Activated CD8-positive, alpha-beta memory T cell treated with anti-CD3 and anti-CD28 coated beads, Interleukin-2, amount 50 U/mL, for 4 hours (primary cell): ENCODE results near the gene FFAR1.
"Not testable (repeated sequence)": the region's sequence is repeated elsewhere in the genome, so short reads cannot be mapped to it uniquely, and the experiment has no call there.

Source experiments
- DNase-seq: peaks from one replicate; pipeline ENCODE4 v3.0.0-alpha.2; 2020

FFAR1 gene

DNA sequence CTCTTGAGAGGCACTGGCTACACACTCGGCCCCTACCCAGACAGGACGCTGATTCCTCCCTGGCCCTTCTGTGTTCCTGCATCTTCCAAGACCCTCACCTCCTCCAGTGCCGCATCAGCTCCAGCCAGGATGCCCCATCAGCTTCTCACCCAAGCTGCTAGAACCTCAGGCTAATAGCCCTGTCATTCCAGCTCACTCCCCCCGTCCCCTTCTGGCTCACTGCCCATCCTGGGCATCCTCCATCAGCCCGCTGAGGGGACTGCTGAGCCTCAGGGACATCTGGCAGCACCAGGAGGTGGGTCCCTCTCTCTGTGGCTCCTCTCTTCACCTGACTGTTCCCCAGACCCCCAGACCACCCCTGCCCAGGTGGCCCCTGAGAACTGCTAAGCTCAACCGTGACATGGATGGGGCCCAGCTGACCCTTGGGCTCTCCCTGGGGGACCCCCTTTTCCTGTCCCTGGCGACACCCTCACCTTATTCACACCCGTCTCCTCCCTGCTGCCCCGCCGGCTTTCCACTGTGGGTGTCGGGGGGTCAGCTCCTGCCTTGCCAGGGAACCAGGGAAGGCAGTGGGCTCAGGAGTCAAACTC lies 15.4 kb downstream of the FFAR1 start:
- no peak for DNase-seq

DNA sequence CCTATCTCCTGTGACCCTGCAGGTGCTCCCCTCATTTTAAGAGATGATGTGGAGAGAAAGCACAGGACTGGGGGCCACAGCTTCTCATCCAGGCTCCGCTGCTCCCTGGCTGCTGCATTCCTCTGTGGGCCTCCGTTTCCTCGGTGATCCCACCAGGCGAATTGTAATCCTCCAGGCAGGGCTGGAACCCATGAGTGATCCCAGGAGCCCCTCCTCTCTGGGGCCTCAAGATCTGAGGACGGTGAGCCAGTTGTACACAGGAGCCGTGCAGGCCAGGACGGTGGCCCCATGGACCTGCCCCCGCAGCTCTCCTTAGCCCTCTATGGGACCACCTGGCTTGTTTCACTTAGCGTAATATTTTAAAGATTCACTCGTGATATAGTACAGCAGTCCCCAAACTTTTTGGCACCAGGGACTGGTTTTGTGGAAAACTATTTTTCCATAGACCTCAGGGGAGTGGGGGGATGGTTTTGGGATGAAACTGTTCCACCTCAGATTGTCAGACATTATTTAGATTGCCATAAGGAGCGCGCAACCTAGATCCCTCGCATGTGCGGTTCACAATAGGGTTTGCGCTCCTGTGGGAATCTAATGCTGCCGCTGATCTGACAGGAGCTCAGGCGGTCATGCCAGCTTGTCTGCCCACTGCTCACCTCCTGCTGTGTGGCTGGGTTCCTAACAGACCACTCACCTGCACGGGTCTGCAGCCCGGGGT lies 16.2 kb downstream of the FFAR1 start:
- no peak for DNase-seq

DNA sequence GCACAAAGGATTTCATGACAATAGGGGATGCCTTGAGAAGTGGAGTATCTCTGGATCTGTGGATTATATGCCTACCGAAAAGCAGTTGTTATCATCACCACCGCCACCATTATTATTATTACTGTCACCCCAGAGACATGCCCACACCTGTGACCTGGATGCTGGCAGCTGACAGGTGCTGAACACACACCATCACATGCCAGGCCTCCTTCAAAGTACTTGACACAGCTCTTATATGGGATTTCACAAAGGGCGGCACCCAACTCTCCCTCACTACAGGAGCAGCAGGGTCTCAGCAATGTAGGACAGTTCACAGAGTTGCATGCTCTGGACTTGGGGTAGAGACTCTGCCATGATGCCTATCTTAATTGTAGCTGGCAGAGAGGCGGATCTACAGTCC lies 17.6 kb downstream of the FFAR1 start:
- DNase-seq, result no peak

DNA sequence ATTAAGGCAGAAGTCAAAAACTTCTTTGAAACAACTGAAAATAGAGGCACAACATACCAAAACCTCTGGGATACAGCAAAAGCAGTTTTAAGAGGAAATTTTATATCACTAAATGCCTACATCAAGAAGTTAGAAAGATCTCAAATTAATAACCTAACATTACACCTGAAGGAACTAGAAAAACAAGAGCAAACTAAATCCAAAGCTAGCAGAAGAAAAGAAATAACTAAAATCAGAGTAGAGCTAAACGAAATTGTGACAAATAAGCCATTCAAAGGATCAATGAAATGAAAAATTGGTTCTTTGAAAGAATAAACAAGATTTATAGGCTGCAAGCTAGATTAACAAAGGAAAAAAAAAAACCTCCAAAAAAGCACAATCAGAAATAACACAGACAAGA lies 20.7 kb downstream of the FFAR1 start:
- DNase-seq, result no peak

DNA sequence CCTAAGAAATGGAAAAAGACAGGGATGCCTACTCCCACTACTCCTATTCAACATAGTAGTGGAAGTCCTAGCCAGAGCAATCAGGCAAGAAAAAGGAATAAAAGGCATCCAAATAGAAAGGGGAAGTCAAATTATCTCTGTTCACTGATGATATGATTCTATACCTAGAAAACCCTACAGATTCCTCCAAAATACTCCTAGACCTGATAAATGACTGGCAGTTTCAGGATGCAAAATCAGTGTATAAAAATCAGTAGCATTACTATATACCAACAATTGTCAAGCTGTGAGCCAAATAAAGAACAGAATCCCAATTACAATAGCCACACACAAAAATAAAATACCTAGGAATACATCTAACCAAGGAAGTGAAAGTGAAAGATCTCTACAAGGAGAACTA lies 21.8 kb downstream of the FFAR1 start:
- no peak for DNase-seq

DNA sequence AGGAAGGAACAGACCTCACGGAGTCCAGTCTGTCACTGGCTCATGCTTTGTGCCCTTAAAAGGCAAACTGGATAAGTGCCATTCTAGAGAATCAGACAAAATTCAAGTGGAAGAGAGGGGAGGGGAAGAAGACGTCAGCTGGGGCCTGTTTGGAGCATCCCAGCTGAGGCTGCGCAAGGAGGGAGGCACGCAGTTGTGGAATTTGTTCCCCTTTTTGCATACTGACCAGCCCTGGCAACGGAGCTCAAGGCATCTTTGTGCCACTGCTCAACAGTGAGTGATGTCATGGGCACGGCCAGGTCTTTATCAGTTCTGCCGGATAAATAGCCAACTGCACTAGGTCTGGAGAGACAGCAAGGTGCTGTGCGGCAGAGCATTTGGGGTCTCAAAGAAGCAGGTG lies 23.0 kb downstream of the FFAR1 start, which contains the start of gene GPR42:
TSS of gene GPR42 (plus strand) at position 347 of the 400 bp plus-strand sequence. CDS start 292 bp downstream, outside the sequence.
- DNase-seq, result no peak

DNA sequence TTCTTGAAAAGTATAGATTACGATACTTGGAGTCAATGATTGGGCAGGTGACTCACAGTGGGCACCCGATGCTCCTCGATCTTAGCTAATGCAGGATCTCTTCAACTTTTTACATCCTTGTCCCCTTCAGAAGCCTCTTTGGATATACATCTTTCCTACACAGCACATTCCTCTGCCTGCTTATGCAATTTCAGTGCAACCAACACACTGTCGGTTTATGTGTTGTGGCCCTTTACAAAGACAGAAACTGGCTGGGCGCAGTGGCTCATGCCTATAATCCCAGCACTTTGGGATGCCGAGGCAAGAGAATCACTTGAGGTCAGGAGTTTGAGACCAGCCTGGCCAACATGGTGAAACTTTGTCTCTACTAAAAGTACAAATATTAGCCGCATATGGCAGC lies 25.8 kb downstream of the FFAR1 start:
- no peak for DNase-seq

DNA sequence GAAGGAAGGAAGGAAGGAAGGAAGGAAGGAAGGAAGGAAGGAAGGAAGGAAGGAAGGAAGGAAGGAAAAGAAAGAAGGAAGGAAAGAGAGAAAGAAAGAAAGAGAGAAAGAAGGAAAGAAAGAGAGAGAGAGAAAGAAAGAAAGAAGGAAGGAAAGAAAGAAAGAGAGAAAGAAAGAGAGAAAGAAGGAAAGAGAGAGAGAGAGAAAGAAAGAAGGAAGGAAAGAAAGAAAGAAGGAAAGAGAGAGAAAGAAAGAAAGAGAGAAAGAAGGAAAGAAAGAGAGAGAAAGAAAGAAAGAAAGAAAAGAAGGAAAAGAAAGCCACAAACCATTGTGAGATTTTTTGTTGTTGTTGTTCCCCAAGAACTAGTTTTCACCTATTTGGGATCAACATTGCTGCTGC lies 26.3 kb downstream of the FFAR1 start:
- DNase-seq, result not testable (repeated sequence)

DNA sequence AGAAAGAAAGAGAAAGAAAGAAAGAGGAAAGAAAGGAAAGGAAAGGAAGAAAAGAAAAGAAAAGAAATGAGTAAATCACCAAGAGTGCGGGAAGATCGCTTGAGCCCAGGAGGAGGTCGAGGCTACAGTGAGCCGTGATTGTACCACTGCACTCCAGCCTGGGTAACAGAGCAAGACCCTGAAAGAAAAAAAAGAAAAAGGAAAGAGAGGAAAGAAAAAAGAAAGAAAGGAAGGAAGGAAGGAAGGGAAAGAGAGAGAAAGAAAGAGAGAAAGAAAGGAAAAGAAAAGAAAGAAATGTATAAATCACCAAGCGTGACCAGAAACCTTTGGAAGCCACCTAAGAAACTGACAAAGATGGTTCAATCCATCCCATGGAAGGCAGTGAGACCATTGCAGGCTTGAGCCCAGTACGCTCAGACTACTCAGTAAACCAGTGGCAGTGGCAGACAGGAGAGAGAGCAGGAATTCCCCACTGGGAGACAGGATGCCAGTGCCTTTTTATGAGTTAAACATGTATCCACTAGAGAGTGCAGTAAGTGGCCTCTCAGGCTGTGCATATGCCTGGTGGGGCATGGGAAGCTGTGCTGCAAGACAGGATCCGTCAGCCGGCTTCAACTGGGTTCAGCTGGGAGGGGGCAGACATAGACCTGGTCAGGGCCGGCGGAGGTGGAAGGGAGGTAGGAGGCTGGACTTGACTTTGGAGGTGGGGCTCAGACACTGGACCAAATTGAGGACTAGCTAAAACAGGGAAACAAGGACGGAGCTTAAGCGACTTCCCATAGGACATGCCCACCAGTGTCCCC lies 28.0 kb downstream of the FFAR1 start:
- no peak for DNase-seq

DNA sequence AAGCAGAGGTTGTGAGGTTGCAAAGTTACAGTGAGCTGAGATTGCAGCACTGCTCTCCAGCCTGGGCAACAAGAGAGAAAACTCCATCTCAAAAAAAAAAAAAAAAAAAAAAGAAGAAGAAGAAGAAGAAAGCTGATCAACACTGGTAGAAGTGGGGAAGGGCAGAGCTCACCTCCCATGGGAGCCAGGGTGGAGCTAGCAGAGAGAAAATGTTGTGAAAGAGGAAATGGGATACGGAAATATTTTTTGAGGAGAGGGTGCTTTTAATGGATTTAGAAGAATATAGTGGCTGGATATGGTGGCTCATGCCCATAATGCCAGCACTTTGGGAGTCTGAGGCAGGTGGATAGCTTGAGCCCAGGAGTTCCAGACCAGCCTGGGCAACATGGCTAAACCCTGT lies 30.0 kb downstream of the FFAR1 start:
- DNase-seq, result no peak

DNA sequence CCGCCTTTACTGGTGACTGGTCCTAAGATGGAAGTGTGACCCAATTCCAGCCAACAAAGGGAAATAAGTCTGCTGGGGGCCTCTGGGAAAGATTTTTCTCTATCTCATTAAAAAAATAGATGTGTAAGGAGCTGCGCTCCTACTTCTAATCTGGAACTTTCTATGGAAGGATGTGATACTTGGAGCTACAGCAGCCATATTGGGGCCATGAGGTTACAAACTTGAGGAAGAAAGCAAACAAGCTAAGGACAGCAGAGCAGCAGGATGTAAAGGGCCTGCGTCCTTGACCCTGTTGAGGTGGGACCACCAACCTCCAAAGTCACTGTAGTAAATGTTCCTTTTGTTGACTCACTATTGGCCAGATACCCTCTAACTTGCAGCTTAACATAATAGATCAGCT lies 30.7 kb downstream of the FFAR1 start:
- no peak for DNase-seq

DNA sequence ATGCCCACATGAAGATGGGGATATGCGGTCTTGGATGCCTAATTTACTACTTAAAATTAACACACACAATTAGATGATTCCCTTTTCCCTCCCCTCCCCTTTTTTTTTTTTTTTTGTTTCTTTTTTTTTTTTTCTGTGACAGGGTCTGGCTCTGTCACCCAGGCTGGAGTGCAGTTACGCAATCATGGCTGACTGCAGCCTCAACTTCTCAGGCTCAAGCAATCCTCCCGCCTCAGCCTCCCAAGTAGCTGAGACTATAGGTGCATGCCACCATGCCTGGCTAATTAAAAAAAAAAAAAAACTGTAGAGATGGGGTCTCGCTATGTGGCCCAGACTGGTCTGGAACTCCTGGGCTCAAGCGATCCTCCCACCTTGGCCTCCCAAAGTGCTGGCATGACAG lies 31.8 kb downstream of the FFAR1 start:
- not testable (repeated sequence) for DNase-seq

DNA sequence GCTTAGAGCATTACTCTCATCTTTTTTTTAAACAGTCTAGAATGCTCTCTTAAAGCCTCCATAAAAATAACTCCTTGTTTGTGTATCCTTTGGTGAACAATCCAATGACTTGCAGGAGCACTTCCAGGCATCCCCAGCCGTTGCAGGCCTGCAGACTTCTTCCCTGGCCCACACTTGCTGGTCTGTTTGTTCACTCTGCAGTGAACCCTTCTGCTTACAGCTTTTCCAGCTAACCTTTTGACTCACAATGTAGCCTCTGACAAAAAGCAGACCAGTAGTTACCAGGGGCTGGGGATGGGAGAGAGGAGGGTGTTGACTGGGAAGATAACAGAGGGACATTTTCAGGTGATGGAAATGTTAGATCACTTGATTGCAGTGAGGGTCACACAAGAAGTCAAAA lies 32.3 kb downstream of the FFAR1 start:
- no peak for DNase-seq

DNA sequence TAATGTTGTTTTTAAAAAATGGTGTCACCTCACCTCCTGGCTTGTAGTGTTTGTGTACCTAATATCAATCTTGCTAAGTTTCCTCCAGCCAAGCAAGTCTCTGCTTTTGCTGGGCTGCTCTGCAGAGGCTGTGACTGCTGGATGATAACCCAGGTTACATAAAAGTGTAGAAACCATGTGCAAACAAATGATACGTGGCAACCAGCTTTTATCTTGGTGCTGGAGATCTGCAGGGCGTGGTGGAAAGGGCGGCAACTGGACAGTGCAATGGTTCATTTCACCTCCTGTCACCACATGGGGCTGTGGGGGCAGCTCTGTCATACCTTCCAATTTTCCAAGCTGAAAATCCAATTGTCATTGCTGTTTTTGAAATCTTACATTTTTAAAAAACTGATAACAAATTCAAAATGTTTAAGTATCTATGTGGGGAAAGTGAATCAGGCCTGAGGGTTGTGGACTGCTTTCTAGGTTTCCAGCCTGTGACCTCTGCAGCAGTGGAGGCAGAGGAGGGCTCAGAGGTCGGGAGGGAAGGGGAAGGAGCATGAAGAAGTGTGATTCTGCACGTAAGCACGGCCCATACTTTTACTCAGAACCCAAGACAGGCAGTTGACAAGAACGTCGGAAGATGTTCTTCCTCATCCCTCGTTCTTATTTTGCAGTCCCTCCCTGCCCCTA lies 32.9 kb downstream of the FFAR1 start:
- no peak for DNase-seq

DNA sequence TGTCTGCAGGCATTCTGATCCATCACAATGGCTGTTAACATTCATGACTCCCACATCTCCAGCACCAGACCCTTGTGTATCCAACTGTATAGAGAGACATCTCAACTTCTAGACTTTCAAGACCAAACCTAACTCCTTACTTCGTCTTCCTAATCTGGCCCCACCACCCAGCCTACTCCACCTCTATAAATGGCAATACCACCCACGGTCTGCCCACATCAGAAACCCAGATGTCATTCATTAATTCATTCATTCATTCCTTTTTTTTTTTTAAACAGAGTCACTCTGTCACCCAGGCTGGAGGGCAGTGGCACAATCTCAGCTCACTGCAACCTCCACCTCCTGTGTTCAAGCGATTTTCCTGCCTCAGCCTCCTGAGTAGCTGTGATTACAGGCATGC lies 33.6 kb downstream of the FFAR1 start:
- DNase-seq, result no peak

DNA sequence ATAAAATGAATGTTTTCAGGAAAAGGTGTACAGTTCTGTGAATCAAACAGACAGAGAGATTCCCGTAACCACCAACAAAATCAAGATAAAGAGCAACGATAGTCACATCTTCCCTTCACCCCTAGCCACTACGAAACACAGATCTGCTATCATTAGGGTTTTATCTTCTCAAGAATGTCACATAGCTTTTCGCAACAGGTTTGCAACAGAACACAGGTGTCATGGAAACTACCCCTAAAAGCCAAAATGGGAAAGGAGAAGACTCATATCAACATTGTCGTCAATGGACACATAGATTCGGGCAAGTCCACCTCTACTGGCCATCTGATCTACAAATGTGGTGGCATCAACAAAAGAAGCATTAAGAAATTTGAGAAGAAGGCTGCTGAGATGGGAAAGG lies 34.2 kb downstream of the FFAR1 start:
- no peak for DNase-seq

DNA sequence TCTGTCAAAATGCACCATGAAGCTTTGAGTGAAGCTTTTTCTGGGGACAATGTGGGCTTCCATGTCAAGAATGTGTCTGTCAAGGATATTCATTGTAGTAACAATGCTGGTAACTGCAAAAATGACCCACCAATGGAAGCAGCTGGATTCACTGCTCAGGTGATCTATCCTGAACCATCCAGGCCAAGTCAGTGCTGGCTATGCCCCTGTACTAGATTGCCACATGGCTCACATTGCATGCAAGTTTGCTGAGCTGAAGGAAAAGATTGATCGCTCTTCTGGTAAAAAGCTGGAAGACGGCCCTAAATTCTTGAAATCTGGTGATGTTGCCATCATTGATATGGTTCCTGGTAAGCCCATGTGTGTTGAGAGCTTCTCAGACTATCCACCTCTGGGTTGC lies 35.8 kb downstream of the FFAR1 start:
- DNase-seq, result no peak

DNA sequence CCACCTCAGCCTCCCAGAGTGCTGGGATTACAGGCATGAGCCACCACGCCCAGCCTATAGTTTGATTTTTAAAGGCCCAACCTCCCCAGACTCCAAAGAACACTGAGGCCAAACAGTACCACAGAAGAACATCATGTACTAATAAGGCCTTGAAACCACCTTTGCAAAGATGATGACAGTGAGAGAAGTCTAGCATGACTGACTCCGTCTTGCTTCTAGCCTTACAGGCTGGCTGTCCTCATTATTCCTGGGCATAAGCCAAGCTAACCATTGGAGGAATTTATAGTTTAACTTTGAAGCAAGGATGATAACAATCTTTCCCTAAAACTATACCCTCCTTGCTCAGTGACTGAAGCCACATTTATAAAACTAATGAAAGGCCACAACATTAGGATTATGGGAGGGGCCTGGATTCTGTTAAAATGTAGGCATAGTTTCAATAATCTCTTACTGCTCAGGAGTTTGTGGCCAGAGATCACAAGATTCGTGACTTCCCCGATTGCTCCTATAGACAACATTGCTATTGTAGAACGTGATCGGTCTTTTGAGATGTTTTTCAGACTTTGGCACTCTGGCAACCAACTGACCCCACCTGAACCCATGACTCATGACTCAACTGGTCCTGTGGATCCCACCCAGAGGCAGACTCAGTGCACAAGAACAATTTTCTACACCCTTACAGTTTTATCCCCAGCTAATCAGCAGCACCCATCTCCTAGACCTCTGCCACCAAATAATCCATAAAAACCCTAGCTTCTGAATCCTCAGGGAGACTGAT lies 40.8 kb downstream of the FFAR1 start:
- no peak for DNase-seq

DNA sequence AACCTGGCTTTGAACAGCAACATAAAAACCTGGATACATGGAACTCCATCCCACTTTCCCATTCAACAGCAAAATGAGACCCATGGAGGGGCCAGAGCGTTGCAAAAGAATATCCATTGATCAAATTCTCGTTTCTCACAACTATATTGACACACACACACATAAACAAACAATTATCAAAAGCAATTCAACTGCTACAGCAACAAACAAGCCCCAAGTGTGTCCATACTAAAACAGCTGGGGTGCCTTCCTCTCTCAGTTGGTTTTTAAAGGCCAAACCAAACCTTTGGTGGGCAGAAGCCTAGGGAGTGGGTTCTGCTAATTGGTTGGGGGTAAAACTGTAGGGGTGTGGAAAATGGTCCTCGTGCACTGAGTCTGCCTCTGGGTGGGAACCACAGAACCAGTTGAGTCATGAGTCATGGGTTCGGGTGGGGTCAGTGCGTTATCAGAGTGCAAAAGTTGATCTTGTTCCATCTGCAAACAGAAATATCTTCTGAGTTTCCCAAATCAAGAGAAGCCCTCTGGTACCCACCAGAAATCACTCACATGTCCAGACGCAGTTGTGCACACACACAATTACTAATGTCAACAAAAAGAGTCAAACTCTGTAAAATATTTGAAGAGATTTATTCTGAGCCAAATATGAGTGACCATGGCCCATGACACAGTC lies 41.6 kb downstream of the FFAR1 start:
- DNase-seq, result no peak

DNA sequence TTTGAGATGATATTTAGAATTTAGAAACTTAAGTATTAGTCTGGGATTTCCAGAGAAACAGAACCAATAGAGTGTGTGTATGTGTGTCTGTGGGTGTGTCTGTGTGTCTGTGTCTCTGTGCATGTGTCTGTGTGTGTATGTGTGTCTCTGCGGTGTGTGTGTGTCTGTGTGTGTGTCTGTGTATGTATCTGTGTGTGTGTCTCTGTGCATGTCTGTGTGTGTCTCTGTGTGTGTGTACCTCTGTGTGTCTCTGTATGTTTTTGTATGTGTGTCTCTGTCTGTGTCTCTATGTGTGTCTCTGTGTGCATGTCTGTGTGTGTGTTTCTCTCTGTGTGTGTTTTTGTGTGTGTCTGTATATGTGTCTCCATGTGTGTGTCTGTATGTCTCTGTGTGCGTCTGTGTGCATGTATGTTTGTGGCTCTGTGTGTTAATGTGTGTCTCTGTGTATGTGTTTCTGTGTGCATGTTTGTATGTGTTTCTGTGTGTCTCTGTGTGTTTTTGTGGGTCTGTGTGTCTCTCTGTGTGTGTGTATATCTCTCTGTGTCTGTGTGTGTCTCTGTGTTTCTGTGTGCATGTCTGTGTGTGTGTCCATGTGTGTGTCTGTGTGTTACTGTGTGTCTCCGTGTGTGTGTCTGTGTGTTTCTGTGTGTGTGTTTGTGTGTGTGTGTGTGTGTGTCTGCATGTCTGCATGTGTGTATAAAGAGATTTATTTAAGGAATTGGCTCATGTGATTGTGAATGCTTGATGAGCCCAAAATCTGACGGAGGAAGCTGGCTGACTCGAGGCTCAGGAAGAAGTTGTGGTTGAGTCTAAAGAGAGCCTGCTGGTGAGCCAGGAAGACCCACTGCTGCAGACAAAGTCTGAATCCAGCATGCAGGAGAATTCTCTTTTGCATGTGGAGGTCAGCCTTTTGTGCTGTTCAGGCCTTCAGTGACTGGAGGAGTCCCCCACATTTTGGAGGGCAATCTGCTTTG lies 45.3 kb downstream of the FFAR1 start:
- DNase-seq, result no peak
